ENCODE data around the gene COPE.

- TF ChIP-seq TAF1 (IDR thresholded peaks at IDR 0.05; ENCODE audit: borderline replicate concordance, insufficient read depth, low read length) (no peak), POLR2AphosphoS5 (IDR thresholded peaks at IDR 0.05; ENCODE audit: low read depth, low read length) (no peak), REST (IDR thresholded peaks at IDR 0.05; ENCODE audit: insufficient read depth in 1 of 2, low read depth in 2 of 2, low read length in 2 of 2) (no peak), SIN3A (IDR thresholded peaks at IDR 0.05; ENCODE audit: borderline replicate concordance, insufficient read depth, low read length) (no peak)
Observed at GRCh38 chr19:18945297-18945696, 26.1 kb upstream of the COPE start.
